Measurements from ENCODE around the gene TMPRSS12. TPM values are rescaled to one million over a fixed set of nuclear protein-coding genes. Genes with fewer than 3 reads are reported as not detected.

The TMPRSS12 gene
- total and polyA plus RNA-seq, 11 donors, result not detected

GRCh38 chr12:50934981-50935807 is 92.5 kb downstream of the TMPRSS12 start:
- intact Hi-C loops (cut with DNase I), result loop anchor here in 1 of 10 donors (10.0 kb wide), 1 partner anchor 80 kb away; no protein-coding TSS in a partner anchor
- DNase-seq, result no peak
- TF ChIP-seq CTCF (IDR thresholded peaks at IDR 0.05) (no peak), POLR2A (IDR thresholded peaks at IDR 0.05) (no peak)
- H3K4me3 ChIP-seq, result peak overlapping the region in 3 of 12 donors; percentile 6 to 26 (median 25)
- 44 to 59% (median 51%) methylated on average over 6 of the region's 6 CpGs for WGBS, 4 donors
- H3K27ac ChIP-seq, result peak overlapping the region; percentile 1 to 82 (median 62)
- H3K36me3 ChIP-seq, result peaks cover 0 to 31% (median 24%) of the 10 kb centered on the region in 9 donors
- no peaks in the 10 kb centered on the region for H3K27me3 ChIP-seq
- peaks cover 0 to 5% (median 0%) of the 10 kb centered on the region in 12 donors for H3K9me3 ChIP-seq
- peaks cover 0 to 48% (median 21%) of the 10 kb centered on the region in 12 donors for H3K4me1 ChIP-seq
- ATAC-seq, result peak; percentile 28 to 74 (median 44)

GRCh38 chr12:50936821-50937530 is 94.2 kb downstream of the TMPRSS12 start:
- Histone ChIP-seq H3K4me3 (no peak overlapping the region), H3K36me3 (peaks cover 0 to 13% (median 6%) of the 10 kb centered on the region in 9 donors), H3K27me3 (no peaks in the 10 kb centered on the region), H3K4me1 (peaks cover 0 to 48% (median 20%) of the 10 kb centered on the region in 12 donors), H3K27ac (no peak overlapping the region), H3K9me3 (peaks cover 0 to 5% (median 0%) of the 10 kb centered on the region in 12 donors)
- WGBS, 4 donors, result 88 to 92% (median 91%) methylated on average over 9 of the region's 9 CpGs
- ATAC-seq, result no peak
- intact Hi-C loops (cut with DNase I), result loop anchor here in 1 of 10 donors (10.0 kb wide), 1 partner anchor 78 kb away; no protein-coding TSS in a partner anchor
- TF ChIP-seq CTCF (IDR thresholded peaks at IDR 0.05) (no peak), POLR2A (IDR thresholded peaks at IDR 0.05) (no peak)
- no peak for DNase-seq

Other genes with a start within 250 kb of the TMPRSS12 start
- gene ATF1, start 78.8 kb upstream of the TMPRSS12 start, total RNA-seq, result 10 to 100 TPM in 8 of 9 donors, 1 to 10 TPM in 1; 9.7 to 27.4 (median 22.3) TPM
- 10 to 100 TPM in 1 of 2 donors, 1 to 10 TPM in 1; 3.5 to 12.5 TPM for gene ATF1, start 78.8 kb upstream of the TMPRSS12 start, polyA plus RNA-seq
- not detected for gene HIGD1C, start 109.6 kb downstream of the TMPRSS12 start, total RNA-seq
- not detected for gene HIGD1C, start 109.6 kb downstream of the TMPRSS12 start, polyA plus RNA-seq
- gene SLC11A2, start 183.5 kb downstream of the TMPRSS12 start, total RNA-seq, result 10 to 100 TPM; 16.3 to 45.3 (median 22.0) TPM
- gene SLC11A2, start 183.5 kb downstream of the TMPRSS12 start, polyA plus RNA-seq, result 10 to 100 TPM in 1 of 2 donors, 1 to 10 TPM in 1; 9.1 to 18.6 TPM
- 10 to 100 TPM; 13.6 to 34.4 (median 22.7) TPM for gene LETMD1, start 205.4 kb downstream of the TMPRSS12 start, total RNA-seq
- 10 to 100 TPM; 21.7 to 26.4 TPM for gene LETMD1, start 205.4 kb downstream of the TMPRSS12 start, polyA plus RNA-seq
- 10 to 100 TPM; 12.8 to 25.7 (median 18.5) TPM for gene CSRNP2, start 240.7 kb downstream of the TMPRSS12 start, total RNA-seq
- gene CSRNP2, start 240.7 kb downstream of the TMPRSS12 start, polyA plus RNA-seq, result 10 to 100 TPM; 10.0 to 16.5 TPM